Daoy (cell line): ENCODE data around the gene ARHGEF6. TPM values are rescaled to one million over a fixed set of nuclear protein-coding genes. Genes with fewer than 3 reads are reported as not detected.

Experiments
- DNase-seq: peaks from one replicate; pipeline ENCODE4 v3.0.0-alpha.2; 2015; ENCODE audit warnings: low read depth
- total RNA-seq: library from RNA; depleted of rRNA; stranded (reverse); fragments of >200 nt; shearing (Covaris generic); gene quantifications from 2 replicates; pipeline ENCODE4 v1.2.3, GENCODE V29; 2014

Gene ARHGEF6
- total RNA-seq, 1 experiment from 2014 or later = 3.3 TPM

DNA sequence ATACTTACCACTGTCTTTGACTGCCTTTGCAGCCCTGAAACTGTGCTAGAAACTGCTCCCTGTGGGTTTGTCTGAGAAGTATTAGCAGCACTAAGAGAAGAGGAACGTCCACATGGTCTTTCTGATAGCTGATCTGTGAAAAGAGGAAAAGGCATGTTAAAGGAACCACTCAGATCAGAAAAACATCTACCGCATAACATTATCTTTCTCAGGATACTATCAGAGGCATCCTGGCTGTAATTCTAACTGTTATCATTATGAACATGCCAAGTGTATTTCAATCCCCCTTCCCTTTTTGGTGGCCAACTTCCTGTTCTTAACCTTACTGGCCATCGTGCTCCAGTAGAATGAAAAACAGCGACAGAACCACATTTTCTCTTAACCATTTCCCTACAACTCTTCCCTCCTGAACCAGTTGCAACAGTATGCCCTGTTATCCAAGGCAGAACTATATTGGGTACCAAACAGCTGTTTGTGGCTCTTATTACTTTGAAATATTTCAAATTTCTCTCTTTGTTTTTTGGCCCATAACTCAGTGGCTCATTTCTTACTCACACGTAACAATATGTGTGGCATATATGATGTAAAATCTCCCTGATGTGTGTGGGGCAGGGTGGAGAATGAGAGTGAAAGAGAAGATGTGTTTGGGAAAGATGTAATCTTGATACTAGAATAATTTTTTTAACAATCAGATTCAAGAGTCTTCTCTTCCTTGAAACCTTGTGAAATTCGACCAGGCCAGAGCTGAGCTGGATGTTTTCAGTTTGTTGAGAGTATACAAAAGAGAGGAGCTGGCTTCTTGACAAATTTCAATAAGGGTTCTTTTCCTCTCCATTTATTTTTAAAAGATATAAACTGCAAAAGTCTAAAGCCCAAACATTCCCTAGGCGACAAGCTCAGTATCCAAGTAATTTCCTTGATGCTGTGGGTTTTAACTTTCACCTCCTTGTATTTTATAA, 35.2 kb downstream of the ARHGEF6 start:
- no peak for DNase-seq

DNA sequence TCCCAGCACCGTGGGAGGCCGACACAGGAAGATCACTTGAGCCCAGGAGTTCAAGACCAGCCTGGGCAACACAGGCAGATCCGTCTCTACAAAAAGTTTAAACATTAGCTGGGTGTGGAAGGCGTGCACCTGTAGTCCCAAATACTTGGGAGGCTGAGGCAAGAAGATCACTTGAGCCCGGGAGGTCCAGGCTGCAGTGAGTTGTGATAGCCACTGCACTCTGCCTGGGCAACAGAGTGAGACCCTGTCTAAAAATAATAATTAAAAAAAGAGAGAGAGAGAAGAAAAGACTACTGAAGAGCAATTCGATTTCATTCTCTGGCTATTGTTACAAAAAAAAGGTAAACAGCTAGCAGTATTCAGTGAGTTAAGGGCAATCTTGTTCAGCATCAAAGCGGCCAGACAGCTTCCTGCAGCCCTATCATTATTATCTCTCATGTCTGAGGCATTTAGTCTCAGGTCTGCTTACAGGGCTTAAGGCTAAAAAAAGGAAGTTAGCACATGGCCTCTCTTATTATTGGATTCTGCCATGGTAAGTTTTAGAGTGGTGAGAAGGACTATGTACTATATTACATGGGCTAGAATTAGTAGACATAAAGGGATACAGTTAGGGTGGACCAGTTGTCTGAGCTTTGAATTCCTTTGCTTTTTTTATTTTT, 37.9 kb downstream of the ARHGEF6 start:
- no peak for DNase-seq

DNA sequence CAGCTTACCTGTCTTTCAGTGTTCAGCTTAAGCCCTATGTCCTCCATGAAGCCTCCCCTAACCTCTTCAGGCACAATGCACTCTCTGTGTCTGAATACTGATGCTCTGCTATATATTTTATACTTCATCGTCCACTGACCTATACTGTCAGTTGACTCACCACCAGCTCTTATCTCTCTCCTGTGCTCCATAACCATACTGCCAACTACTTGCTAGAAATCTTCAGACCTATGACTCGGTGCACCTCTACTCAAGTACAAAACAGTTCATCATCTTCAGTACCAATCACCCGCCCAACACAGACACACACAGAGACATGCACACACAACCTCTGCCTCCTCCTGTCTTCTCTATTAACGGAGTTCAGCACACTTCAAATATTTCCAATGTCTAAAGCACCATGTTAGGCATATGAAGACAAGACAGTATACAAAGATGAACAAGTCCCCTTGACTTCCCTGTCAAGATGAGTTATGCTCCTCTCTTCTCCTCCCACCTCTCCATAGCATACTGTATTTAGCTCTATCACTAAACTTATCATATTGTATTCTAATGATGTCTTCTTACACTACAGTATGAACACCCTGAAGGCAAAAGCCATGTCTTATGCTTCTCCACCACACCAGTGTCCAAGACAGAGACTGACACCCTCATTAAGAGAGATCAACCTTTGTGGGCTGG, 42.5 kb downstream of the ARHGEF6 start:
- no peak for DNase-seq

DNA sequence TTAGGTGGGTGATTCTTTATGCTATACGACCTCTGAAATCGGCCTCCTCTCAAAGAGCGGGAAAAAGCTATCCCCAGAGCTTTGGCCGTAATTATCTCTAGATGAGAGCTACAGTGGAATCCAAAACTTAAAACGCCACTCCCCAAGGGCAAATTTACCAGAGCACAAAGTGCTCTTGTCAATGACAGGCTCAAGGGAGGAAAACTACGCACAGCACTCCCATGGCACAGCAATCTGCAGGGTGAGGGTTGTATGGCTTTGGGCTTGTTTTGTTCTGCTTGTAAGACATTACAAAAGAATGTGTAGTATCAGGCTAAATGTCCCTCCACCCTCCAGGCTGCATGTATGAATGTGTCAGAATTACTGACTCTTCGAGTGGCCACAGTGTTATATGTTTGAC, 44.0 kb downstream of the ARHGEF6 start:
- no peak for DNase-seq

DNA sequence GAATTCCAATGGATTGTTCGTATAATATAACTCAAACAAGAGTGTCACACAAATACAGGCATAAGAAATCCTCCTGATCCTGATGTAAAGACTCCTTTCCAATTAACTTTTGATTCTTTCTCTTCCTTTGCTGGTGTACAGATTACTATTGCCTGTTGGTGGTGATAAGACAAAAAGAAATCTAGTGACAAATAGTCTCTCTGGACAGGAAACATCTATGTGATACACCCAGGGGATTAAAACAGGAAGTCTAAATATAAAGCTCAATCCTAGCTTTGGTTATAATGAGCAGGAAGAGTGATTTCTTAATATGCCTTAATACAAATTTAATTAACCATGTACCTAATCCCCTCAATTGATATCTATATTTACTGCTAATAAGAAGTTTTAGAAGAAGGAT, 45.1 kb downstream of the ARHGEF6 start:
- DNase-seq = no peak

DNA sequence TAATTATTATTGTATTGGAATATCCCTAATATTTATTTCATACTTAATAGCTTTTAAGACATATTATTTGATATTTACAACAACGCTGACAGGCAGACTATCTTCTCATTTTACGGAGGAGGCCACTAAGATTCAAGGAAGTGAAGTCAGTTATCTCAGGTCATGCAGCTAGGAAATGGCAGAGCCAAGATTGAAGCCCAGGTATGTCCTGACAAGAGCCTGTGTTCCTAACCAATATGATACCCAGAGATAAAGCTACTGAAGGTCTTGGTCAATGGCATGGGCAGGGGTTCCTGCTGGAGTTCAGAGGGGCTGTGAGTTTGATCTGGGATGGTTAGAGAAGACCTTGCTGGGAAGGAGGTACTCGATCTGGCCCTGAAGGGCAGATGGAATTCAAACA, 47.1 kb downstream of the ARHGEF6 start:
- DNase-seq = no peak

DNA sequence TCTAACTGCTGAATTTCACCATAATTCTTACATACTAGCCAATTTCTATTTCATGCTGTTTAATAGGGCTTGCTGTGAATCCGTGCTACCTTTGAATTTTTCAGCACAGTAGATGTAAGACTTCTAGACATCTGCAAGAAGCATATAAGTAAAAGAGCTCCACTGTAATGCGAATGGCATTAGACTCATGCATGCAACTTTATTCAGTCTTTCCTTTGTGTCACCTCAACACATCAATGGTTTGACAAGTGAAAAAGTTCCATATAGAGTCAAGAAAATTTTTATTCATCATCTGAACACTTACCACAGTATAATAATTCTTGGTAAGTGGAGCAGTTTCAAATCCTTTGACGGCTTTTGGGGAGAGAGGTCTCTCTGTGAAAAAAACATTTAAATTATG, 48.9 kb downstream of the ARHGEF6 start:
- DNase-seq = no peak

DNA sequence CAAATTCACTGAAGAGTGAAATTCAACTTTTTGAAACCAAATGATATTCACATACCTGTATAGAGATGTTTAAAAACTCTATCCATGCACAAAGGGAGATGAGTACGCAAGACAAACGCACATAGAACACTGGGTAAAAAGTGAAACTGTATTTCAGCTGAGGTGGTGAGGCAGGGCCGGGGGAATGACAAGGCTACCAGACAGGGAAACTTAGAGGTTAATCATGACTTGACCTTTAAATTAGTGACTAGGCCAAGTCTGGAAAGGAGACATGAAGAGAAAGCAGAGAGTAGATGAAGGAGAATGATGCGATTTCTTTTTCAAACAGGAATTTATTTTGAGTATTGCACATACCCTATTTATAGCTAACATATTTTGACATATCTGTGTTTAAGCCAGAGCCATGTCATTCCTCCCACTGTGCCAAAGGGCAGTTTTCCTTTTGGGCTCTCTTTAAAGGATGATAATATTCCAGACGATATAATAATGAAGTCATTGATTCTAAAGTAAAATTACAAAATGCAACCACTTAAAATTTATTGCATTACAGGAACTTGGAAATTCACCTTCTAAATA, 49.4 kb downstream of the ARHGEF6 start:
- DNase-seq = no peak

DNA sequence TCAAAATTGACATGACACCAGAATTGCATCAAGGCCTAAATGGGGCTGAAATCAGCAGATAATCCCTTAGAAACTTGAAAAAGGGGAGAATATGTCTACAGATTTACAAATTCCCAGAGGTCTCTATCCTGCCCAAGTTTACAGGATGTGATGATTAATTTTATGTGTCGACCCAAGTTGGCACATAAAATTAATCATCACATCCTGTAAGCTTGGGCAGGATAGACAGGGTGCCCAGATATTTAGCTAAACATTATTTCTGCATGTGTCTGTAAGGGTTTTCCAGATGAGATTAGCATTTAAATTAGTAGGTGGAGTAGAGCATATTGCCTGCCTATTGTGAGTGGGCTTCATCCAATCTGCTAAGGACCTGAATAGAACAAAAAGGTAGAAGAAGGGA, 52.3 kb downstream of the ARHGEF6 start:
- DNase-seq = no peak

DNA sequence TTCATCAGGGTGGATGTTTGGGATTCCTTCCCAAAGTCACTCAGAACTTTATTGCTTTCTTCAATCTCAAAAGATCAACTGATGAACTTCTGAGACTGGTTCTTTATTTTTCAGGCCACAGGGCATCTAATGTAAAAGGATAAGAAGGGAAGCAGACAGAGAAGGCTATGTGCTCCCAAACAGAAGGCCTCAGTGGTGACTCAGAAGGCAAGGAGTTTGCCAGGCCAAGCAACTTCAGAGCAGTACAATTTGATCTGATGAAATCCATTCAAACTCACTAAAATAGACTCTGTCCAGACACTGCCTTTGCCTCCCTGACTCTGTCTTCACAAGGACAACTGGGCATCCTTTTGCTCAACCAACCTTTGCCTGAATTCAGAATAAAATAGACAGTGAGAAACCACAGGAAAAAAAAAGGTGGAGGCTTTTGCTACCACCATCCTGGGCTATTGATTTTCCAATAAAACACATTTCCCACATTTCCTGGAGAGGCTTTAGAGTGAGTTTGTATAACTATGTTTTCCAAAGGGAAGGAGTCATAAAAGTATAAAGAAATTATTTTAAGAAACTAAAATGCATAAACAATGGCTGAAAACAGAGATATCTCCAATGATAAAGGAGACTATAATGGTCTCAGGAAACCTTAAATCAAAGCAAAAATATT, 55.2 kb downstream of the ARHGEF6 start:
- peak; percentile 14 for DNase-seq

DNA sequence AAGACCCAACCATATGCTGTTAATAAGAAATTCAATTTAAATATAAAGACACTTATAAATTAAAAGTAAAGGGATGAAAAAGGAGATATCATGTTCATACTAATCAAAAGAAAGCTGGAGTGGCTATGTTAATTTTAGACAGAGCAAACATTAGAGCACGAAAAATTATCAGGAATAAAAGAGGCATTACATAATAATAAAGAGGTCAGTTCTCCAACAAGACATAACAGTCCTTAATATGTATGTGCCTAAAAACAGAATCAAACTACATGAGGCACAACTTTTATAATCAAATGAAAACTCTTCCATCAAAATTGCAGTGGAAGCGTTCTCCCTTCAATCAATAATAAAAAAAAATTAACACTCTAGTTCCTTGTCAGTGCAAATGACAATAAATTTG, 62.6 kb downstream of the ARHGEF6 start:
- DNase-seq = no peak

DNA sequence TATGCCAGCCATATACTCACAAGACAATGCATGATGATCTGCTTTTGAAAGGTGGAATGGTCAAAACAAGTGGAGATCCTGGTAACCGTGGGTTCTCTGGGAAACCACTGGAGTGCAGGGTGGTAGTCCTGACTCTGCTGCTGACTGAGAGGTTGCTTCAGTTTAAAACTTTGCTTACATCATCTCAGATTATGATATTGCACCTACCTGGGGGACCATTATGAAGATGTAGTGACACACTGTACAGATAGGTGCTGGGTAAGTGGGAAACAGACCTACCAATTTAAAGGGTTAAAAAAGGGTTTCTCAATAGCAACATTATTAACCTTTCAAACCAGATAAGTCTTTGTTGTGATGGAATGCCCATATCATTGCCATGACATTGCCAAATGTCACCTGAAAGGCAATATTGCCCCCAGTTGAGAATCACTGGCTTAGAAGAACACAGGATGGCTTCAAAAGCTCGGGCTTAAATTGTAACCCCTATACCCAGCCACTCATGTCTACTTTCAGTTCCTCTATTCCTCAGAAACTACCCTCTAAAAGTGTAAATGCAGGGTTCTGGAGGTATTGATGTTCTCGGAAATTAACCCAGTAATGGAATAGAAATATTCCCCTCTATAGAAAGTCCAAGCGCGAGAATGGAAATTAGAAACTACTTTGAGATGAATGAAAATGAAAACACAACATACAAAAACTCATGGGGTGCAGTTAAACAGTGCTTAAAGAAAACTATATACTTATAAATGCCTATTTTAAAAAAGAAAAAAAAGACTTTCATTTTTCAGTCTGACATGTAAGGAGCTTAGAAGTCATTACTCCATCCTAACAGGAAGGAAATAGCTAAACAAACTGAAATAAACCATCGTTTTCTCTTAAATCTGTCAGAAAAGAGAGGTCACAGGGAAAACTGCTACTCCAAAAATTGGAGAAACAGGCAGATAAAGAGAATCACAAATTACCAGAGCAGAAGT, 65.8 kb downstream of the ARHGEF6 start:
- DNase-seq = no peak

DNA sequence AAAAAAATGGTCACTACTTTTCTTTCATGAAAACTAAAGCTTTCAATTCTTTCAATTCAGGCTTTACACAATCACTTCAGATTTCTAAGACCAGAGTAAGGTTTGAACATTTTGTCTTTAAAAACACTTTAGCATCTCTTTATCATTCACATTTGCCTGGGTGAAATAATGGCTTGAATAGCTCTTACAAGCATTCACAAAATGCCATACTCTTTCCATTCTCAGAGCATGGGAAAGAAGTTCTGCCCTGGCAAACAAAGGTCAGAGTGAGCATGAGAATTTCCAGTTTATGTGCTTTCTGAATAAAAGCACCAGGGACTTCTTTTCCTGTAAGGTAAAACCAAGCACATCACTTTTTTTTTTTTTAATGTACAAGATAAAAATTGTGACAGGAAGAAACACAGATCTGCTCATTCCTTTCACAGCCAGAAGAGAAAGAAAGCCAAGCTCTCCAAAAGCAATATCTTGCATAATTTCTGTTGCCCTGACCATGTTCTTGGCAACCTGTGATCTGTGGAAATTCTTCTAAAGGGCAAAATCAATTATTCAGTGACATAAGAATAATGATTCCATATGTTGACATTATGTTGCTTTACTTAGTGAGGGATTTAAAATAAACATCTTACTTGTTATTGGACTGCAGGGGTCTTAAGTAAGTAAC, 68.0 kb downstream of the ARHGEF6 start:
- no peak for DNase-seq

DNA sequence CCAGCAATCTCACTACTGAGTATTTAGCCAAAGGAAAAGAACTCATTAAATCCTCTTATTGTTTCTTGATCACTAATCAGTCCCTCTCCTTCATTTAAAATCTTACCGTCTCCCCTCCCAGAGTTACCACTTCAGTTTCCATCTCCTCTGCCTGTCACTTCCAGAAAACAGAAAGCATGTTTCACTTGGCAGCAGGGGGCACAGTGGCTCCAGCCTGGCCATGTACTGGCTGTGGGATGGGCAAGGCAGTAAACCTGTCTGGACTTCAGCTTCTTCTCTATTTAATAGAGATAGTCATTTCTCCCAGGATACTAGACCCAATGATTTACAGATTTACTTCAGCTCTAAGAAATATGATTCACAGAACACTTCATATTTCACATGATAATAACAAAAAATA, 69.6 kb downstream of the ARHGEF6 start:
- peak; percentile 52 for DNase-seq

DNA sequence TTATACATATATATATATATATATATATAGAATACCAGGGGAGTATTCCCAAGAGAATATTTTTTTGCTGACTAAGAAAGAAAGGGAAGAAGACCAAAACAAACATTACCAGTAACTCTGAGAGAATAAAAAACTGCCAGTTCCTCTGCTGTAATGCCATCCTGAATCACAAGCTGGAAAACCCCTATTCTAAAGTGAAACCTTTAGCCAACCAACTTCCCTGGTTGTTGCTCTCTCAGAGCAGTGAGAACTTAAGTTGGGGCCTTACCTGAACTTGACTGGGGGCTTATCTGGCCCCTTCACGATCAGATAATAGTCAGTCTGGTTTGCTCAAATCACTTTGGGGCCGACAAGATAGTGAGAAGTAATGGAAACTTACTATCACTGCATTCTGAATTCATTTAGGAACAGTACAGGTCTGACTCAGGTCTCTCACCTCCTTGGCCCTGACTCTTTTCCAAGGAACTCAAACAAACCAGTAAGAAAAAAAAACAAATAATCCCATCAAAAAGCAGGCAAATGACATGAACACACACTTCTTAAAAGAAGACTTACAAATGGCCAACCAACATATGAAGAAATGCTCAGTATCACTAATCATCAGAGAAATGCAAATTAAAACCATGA, 70.3 kb downstream of the ARHGEF6 start:
- peak; percentile 36 for DNase-seq

DNA sequence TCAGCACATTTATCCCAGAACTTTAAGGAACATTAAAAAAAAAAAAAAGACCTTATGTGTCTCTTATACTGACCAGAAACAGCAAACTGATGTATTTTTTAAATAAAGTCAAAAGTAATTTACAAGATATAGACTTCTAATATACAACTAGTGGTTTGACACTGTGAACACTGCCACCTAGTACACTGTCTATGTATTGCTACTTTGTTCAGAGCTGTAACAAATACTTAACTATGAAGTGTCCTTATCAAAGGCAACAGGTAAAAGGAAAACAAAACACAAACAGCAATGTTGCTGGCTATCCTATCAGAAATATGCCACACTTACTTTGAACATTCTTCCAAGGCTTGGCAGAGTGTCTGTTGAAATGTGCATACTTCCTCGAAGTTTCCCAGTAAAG, 72.4 kb downstream of the ARHGEF6 start:
- DNase-seq = no peak

DNA sequence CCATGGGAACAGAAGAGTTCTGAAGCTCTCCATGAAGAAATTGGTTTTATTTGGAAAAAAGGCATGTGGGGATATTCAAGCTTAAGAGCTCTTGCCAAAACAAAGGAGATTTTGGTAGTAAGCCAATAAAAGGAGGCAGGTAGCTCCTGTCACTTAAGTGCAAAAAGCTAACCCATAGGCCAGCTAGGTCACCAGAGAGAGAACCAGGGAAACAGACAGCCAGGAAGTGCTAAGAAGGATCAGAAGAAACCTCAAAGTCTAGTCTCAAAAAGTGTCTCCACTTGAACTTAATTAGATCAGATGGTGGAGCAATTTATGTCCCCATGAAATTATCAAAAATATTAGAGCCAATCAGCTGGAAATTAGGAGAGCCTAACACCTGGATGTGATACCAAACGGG, 83.6 kb downstream of the ARHGEF6 start:
- no peak for DNase-seq

DNA sequence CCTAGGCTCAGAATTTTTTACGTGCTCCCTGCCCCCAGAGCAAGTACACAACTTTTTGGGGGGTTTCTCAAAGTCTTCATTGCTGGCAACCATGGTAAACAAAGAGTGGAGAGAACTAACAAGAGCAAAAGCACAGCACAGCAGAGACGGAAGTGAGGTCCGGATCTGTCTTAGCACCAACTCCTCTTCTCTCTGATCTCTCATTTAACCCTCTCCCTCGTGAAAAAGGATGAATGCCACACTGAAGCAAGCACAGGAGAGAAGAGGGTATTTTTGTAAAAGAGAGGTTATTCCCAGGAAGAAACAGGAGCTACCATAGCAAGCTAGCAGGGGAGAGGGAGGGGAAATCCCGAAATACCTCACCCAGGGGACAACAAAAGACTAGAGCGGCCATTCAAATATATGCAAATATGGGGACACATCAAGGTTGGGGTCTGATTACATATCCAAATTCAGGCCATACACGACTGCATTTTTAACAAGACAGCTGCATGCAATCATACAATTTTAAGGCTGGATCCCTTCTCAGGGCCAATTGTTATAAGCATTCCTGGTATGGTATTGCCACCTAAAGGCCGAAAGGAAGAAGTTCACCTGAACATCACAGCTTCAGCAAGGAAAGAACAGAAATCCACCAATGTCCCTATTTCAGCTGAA, 86.2 kb downstream of the ARHGEF6 start:
- peak; percentile 26 for DNase-seq

DNA sequence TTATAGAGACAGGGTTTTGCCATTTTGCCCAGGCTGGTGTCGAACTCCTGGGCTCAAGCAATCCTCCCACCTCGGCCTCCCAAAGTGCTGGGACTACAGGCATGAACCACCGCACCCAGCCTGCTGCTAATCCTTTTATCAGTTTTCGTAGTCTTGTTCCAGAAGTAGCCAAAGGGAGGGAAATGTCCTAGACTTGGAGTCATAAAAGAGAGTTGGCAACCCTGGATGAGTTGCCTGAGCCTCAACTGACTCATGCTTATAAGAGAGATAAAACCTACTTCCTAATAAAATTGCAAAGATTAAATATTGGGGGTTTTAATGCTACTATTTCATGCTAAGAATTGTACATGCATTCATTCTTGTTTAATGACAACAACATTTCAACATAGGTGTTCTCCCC, 88.5 kb downstream of the ARHGEF6 start:
- no peak for DNase-seq
